GM10266 (cell line): ENCODE measurements around the gene FBXO47.

ENCODE experiments used
- DNase-seq: peaks from one replicate; pipeline ENCODE4 v3.0.0; 2012; ENCODE audit errors: extremely low spot score
- TF ChIP-seq, protein P1 (sequence below): IDR thresholded peaks from 2 replicates; pipeline ENCODE4 v1.5.1; 2012; ENCODE audit warnings: mild to moderate bottlenecking, low read depth; ENCODE audit not compliant: control insufficient read depth, insufficient read depth; ENCODE audit errors: missing control alignments

The FBXO47 gene

DNA sequence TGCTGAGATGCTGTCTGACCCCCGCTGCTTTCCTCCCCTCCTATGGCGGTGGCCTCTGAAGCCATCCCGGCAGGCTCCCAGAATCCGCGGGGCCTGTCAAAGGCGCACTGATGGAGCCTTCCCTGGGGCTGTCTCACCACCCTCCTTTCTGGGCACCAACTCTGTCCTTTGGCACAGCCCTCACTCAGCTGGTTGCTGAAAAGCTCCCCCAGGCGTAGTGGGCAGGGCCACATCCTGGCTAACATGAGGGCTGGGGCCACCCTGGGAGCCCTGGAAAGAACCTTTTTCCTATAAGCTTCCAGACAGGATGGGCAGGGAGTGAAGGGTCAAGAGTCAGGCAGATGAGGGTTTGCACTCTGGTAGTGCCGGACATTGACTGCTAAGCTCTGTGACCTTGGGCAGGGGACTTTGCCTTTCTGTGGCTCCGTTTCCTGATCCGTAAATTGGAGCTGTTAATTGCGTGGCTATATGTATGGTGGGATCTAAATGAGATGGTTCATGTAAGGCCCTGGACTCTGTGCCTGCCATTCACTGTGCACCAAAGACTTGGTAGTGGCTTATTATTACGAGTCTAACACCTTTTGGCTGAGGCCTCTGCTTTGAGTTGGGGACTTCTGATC lies 69.4 kb downstream of the FBXO47 start:
- TF ChIP-seq, protein P1, sequence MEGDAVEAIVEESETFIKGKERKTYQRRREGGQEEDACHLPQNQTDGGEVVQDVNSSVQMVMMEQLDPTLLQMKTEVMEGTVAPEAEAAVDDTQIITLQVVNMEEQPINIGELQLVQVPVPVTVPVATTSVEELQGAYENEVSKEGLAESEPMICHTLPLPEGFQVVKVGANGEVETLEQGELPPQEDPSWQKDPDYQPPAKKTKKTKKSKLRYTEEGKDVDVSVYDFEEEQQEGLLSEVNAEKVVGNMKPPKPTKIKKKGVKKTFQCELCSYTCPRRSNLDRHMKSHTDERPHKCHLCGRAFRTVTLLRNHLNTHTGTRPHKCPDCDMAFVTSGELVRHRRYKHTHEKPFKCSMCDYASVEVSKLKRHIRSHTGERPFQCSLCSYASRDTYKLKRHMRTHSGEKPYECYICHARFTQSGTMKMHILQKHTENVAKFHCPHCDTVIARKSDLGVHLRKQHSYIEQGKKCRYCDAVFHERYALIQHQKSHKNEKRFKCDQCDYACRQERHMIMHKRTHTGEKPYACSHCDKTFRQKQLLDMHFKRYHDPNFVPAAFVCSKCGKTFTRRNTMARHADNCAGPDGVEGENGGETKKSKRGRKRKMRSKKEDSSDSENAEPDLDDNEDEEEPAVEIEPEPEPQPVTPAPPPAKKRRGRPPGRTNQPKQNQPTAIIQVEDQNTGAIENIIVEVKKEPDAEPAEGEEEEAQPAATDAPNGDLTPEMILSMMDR = no peak
- DNase-seq = no peak

DNA sequence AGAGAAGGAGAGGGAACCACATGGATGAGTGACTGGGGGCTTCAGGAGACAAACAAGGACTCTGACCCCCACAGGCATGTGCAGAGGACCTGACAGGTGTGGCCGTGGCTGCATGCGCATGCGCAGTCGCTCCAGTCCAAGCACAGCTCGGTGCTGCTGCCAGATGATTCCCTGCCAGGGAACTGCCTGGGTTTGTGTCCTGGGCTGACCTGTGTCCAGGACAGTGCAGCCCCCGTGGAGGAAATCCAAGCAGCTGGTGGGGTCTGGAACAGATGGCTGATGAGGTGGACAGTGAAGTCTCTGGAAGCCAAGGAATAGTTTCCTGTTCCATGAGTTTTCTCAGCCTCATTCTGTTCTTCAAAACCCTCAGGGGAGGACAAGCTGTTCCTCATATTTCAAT lies 70.0 kb downstream of the FBXO47 start:
- no peak for DNase-seq
- TF ChIP-seq, protein P1 = no peak

DNA sequence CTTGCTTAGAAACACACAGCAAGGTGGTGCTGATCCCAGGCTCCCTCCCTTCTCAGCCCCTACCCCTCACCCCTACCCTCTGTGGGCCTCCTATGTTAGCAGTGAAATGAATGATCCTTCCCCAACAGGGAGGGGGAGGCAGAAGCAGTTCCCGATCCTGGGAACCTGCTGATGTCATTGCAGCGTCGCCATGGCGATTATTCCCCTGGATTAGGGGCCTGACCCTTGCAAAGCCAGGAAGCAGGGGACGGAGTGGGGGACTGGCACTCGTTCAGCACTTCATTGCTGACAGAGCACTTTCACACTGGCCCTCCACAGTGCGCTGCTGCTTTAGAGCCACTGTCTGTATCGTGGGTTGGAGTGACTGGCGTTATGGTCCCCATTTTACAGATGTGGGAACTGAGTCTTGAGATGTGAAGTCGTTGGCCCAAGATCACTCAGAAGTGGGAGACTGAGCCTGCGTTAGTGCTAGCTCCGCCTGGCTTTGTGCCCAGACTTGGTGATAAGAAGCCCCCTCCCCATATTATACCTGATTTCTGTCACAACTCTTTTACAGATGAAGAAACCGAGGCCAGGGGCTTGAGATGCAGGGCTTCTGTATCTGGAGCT lies 70.8 kb downstream of the FBXO47 start:
- TF ChIP-seq, protein P1 = no peak

DNA sequence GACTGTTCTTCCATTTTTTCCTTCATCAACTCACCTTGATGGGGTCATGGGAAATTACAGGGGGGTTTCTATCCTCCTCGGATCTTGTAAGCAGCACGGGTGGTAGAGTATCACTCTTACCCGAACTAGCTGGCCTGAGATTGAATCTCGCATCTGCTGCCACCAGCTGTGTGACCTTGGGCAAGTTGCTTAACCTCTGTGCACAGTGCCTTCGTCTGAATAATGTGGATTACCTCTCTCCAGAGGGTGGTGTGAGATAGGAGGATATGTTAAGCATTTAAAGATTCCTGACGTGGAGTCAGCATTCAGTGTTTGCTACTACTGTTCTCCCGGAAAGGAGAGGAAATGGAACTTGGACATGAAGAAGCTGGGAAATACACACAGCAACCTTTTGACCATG lies 72.9 kb downstream of the FBXO47 start:
- TF ChIP-seq, protein P1 = no peak
- DNase-seq = no peak

More for the DNA sequence above, 70.8 kb downstream of the FBXO47 start:
- no peak for DNase-seq

DNA sequence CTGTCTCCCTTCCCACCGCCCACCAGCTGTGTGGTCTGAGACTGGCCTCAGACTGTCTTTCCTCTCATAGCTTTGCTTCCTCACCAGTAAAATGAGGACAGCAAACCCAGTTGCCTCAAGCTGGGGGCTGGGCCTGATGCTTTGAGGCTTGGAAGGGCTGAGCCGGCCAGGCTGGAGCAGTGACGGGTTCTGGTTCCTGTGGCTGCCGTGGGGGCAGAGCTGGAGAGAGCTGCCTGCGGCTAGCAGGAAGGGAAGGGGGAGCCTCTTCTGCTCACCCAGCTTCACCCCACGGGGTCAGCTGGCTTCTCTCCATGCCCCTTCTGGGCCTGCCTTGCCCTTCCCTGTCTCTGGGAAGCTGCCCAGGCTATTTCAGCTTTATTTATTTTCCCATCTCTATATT lies 73.6 kb downstream of the FBXO47 start:
- TF ChIP-seq, protein P1 = no peak
- no peak for DNase-seq

DNA sequence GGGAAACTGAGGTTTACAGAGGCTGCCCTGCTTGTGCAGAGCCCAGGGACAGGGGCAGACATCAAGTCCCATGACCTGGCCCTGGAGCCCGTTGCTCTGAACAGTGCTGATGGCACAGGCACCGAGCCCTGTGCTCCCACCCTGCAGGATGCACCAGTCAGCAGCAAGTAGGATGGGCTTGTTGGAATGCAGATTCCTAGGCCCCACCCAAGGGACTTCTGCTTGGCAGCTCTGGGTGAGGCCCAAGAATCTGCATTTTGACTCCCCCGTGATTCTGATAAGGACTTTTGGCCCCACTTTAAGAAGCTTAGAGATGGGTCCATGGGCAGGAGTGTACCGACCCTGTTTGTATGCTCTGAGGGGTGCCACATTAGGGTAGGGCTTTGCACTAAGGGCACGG lies 74.1 kb downstream of the FBXO47 start:
- no peak for DNase-seq
- TF ChIP-seq, protein P1 = no peak

DNA sequence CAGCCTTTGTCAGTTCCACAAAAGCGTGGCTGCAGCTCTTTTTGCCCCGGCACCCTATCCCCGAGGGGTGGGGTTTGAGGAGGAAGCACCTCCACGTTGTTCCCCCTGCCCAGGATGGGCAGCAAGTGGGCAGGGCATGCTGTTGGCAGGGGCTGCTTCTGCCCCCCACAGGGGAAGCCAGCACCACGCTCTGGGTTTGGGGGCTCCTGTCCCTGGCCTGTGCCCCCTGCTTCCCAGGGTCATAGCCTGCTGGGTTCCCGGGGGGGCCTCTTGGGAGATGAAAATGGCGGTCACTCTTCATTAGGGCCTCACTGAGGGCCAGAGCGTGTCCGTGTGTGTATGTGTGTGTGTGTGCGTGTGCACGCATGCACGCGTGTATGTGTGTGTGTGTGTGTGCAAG lies 74.6 kb downstream of the FBXO47 start:
- DNase-seq = no peak
- TF ChIP-seq, protein P1 = no peak
